NCI-H187 (cell line): ENCODE results near the gene FCHO1.
"Not testable (repeated sequence)": the region's sequence is repeated elsewhere in the genome, so short reads cannot be mapped to it uniquely, and the experiment has no call there.

Experiments used
- DNase-seq, 2 experiments: peaks; one replicate each; lab custom pipeline; 2025; lab: John Stamatoyannopoulos, UW

FCHO1 gene

DNA sequence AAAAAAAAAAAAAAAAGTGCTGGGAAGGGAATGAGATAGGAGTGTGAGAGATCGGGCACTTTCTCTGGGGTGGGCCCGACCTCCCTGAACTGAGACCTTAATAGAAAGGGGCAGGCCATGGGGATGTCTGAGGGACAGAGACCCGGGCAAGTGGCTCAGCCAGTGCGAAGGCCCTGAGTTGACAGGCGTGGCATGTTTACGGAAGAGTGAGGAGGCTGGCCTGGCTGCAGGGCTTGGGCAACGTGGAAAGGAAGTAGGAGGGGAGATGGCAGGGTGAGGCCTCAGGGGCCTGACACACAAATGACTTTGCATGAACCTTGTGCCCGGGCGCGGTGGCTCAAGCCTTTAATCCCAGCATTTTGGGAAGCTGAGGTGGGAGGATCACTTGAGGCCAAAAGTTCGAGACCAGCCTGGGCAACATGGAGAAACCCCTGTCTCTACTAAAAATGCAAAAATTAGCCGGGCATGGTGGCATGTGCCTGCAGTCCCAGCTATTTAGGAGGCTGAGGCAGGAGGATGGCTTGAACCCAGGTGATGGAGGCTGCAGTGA, 13.9 kb downstream of the FCHO1 start:
- no peak for DNase-seq

DNA sequence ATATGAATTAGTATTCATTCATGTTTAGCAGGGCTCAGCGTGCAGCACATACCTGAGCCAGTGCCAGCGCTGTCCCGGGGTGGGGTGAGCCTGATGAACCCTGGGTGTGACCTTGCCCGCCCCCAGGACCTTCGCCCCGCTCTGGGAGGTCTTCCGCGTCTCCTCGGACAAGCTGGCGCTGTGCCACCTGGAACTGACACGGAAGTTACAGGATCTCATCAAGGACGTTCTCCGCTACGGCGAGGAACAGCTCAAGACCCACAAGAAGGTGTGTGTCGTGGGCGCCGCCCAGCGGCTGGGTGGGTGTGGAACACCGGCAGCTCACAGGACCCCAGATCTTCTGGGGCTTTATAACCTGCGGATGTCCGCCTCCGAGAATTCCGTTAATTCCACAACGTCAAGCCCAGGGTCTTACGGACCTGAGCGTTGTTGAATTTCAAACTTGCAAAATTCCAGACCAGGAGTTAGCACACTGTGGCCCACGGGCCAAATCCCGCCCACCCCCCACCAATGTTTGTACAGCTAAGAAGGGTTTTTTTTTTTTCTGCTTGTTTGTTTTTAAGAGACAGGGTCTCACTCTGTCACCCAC, 15.4 kb downstream of the FCHO1 start:
- DNase-seq = peak; percentile 17 to 44

DNA sequence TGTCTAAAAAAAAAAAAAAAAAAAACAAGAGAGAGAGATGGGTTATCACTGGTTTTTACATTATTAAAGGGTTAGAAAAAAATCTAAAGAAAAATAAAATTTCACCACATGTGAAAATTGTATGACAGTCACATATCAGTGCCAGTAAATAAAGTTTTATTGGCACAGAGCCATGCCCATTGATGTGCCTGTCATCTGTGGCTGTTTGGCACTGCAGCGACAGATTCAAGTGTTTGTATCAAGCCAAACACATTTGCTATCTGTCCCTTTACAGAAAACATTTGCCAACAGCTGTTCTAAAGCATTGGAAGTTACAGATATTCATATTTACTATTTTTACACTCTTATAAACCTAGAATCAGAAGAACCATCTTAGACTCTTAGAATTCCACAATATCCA, 16.3 kb downstream of the FCHO1 start:
- DNase-seq = no peak

DNA sequence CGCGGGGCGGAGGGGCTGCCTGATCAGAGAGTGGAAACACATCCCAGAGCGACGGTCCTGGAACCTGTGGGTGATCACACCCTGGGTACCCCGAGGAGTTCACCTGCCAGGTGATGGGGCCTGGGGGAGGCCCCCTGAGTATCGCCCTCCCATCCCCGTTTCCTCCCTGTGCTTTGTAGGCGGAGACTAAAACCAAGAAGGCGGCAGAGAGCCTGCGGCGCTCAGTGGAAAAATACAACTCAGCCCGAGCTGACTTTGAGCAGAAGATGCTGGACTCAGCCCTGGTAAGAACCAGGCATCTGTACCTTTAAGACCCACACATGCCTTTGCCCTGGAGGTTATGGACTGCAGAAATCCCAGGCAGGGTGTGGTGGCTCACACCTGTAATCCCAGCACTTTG, 19.3 kb downstream of the FCHO1 start:
- no peak for DNase-seq

DNA sequence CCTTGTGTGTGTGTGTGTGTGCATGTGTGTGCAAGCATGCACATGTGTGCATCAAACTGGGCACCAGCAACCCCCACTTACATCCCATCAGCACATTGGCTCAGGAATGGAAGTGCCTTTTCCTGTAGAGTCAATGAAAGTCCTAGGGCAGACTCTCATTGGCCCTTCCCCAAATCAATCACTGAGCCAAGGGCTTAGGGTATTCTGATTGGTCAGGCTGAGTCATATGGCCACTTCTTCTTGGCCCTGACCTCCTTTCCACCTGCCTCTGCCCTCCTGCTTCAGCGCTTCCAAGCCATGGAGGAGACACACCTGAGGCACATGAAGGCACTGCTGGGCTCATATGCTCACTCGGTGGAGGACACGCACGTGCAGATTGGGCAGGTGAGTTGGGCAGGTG, 20.9 kb downstream of the FCHO1 start:
- DNase-seq = no peak

DNA sequence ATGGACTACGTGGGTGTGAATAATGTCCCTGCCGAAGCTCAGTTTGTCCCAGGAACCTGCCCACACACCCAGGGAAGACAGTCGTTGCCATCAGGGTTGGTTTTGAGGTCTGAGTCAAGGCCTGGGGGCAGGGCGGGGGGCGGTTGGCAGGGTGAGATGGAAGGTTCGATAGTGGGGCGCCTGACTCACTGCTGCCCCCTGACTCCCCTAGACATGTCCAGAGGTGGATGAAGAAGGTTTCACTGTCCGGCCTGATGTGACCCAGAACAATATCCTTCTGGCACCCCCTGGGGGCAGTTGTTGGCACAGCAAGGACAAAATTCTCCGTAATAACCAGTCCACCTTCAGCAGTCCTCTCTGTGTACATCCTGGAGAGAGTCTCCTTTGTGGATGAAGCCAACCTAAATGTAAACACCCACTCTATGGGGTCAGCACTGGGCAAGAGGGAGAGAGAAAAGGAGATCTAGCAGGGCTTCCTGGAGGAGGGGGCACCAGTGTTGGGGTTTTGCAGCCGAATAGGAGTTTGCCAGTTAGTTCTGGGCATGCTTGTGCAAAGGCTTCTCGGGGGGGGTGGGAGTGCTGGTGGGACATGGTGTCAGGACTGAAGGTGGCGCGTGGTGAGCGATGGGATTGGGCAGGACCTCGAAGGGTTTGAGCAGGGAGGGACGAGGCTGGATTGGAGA, 24.1 kb downstream of the FCHO1 start:
- no peak for DNase-seq

DNA sequence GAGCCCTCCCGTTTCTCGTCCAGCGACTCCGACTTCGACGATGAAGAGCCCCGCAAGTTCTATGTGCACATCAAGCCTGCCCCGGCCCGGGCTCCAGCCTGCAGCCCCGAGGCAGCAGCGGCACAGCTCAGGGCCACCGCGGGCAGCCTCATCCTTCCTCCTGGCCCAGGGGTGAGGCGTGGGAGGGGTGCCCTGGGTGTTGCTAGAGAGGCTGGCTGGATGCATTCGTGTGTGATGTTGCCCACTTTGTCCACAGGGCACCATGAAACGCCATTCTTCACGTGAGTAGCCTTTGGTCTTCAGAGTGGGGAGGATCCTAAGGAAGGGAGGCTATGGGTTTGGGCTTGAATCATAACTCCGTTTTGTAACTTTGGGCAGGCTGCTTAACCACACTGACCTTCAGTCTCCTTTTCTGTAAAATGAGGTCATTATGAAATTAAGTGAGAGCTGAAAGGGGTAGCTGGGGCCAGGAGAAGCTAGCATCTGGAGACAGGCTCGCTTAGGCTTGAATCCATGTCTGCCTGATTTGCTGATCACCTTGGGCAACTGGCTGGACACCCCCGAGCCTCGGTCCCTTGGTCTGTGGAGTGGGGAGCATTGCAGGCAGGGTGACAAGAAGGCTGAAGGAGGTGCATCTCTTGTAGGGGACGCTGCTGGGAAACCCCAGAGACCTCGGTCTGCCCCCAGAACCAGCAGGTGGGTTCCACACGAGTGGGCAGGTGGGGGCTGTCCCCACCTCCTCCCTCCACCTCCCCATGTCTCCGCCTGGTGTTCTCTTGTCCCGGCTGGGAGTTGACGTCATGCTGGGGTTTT, 24.9 kb downstream of the FCHO1 start:
- no peak for DNase-seq

DNA sequence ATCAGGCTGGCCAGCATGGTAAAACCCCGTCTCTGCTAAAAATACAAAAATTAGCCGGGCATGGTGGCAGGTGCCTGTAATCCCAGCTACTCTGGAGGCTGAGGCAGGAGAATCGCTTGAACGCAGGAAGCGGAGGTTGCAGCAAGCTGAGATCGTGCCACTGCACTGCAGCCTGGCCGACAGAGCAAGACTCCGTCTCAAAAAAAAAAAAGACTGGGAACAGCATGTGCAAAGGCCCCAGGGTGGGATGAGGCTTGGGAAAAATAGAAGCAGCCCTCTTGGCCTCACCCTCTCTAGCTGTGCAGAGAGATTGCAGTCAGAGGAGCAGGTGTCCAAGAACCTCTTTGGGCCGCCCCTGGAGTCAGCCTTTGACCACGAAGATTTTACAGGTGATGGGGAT, 26.6 kb downstream of the FCHO1 start:
- not testable (repeated sequence) for DNase-seq

DNA sequence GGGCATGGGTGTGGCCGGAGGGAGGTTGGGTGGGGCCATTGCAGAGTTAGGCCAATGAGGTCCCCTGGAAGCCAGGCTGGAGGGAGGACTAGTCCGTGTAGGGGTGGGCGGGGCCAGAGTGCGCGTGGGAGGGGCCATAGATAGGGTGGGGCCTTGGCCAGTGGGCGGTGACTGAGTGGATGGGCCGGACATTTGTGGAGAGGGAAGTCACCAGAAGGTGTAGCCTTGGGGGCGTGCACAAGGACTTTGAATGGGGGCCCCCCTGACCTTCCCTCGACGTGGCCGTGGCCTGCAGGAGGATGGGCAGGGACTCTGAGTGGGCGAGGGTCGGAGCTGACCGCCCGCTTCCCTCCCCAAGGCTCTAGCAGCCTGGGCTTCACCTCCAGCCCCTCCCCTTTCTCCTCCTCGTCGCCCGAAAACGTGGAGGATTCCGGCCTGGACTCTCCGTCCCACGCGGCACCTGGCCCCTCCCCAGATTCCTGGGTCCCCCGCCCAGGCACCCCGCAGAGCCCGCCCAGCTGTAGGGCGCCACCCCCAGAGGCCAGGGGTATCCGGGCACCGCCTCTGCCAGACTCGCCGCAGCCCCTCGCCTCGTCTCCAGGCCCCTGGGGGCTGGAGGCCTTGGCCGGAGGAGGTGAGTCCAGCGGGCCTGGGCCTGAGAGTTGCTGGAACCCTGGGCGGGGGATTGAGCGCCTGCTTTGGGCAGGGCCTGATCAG, 27.1 kb downstream of the FCHO1 start:
- peak; percentile 6 to 21 for DNase-seq

DNA sequence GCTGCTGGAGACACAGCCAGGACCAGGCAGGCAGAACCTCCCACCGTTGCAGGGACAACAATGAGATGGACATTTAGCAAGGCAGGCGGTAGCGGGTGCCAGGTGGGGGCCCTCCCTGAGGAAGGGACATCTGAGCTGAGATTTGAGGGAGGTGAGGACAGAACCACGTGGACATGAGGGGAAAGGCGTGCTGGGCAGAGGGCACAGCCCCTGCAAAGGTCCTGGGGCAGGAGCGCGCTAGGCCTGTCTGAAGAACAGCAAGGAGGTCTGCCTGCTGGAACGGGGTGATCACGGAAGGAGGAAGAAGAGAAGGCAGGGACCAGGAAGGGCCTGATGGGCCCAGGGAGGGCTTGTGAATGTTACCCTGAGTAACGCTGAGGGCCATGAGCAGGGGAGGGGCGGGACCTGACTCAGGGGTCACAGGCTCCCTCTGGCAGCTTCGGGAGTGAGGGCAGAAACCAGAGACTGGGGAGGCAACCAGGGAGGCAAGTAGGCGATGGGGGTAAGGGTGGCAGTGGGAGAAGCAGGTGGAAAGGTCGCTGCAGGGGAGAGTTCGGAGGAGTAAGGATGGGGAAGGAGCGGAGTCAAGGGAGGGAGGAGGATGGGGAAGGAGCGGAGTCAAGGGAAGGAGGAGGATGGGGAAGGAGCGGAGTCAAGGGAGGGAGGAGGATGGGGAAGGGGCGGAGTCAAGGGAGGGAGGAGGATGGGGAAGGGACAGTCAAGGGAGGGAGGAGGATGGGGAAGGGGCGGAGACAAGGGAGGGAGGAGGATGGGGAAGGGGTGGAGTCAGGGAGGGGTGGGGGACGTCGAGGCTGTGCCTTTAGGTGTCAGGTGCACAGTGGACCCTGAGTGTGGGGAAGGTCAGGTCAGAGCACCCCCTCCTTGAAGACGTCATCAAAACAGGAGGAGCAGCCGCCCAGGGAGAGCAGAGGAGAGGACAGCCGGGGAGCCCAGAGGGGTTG, 28.0 kb downstream of the FCHO1 start:
- no peak for DNase-seq

DNA sequence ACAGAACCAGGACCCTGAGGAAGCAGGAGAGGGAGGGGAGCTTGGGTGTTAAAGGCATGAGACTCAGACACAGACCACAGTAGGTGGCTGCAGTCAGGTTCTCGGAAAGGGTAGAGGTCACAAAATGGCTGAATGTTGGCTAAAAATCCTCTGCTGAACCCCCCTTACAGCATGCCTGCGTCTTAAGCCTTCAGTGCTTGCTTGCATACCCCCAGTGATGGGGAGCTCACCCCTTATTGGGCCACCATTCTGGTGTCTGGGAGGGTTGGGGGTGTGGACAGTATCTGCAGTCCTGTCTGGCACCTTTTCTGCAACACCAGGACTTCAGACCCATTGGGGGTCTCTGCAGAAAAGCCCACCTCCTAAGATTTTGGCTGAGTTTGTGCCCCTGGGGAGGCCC, 29.5 kb downstream of the FCHO1 start:
- no peak for DNase-seq

DNA sequence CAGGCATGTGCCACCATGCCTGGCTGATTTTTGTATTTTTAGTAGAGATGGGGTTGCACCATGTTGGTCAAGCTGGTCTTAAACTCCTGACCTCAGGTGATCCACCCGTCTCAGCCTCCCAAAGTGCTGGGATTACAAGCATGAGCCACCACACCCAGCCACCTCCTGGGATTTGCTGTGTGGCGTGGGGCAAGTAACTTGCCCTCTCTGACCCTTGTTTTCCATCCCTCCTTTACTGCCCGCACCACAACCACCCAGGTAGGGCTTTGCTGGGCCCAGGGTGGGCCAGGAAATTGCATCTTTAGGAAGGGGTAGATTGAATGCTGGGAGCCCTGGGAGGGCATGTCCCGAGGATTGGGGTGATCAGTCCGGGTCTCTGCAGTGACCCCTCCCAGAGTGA, 32.4 kb downstream of the FCHO1 start:
- not testable (repeated sequence) for DNase-seq

DNA sequence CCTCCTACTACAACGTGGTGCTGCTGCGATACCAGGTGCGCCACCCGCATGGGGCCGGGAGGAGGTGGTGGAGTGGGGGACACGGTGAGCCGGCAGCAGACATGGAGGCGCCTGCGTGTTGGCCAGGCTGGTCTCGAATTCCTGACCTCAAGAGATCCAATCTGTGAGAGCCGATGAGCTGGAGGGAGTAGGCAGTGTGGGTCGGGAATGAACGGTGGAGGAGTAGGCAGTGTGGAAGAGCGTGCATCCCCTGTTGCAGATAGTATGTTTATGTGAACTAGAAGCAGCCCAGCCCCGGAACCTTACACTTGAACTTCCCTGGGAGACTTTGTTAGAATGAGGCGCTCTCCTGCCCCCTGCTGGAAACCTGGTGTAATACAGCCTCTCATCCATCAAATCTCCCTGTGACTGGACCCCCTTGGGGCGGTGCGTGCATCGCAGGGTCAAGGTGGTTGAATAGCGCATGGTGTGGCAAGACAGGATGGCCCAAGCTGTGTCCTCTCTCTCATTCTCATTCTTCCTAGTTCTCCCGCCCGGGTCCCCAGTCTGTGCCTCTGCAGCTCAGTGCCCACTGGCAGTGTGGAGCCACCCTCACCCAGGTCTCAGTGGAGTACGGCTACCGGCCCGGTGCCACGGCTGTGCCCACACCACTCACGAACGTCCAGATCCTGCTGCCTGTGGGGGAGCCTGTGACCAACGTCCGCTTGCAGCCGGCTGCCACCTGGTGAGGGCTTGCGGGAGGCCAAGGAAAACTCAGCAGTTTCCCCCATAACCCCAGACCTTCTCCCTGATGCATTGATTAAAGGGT, 33.1 kb downstream of the FCHO1 start:
- DNase-seq = peak; percentile 44 to 54

DNA sequence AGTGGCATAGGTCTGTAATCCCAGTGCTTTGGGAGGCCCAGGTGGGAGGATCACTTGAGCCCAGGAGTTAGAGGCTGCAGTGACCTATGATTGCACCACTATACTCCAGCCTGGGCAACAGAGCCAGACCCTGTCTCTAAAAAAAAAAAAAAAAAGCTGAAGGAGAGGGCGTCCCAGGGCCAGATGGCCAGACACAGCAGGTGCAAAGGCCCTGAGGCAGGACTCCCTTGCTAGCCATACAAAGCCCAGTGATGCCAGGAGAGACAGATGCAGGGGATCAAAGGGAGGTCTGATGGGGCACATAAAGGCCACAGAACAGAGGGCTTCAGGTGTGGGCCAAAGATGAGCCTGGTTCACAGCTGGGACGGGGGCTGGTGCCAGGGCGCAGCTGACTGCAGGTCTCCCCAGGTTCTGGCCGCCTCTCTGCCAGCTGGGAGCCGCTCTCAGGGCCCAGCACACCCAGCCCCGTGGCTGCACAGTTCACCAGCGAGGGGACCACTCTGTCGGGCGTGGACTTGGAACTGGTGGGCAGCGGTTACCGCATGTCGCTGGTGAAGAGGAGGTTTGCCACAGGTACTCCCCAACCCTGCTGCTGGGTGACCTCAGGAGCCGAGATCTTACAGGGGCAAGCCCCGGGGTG, 36.1 kb downstream of the FCHO1 start:
- DNase-seq = no peak

DNA sequence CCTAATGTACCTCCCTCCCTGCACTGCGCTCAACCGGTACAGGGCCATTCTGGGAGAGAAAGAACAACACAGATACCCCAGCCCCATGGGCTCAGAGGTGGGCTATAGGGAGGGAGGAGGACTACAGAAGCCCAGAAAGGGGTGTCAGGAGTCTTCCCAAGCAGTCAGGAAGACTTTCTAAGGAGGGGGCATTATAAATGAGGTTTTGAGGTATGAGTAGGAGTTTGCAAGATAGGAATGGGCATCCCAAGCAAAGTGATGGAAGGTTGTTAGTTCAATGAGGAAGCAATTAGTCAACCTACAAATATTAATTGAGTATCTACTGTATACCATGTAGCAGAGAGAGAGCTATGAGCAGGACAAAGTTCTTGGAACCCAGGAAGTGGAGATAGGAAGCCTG, 37.4 kb downstream of the FCHO1 start:
- no peak for DNase-seq

DNA sequence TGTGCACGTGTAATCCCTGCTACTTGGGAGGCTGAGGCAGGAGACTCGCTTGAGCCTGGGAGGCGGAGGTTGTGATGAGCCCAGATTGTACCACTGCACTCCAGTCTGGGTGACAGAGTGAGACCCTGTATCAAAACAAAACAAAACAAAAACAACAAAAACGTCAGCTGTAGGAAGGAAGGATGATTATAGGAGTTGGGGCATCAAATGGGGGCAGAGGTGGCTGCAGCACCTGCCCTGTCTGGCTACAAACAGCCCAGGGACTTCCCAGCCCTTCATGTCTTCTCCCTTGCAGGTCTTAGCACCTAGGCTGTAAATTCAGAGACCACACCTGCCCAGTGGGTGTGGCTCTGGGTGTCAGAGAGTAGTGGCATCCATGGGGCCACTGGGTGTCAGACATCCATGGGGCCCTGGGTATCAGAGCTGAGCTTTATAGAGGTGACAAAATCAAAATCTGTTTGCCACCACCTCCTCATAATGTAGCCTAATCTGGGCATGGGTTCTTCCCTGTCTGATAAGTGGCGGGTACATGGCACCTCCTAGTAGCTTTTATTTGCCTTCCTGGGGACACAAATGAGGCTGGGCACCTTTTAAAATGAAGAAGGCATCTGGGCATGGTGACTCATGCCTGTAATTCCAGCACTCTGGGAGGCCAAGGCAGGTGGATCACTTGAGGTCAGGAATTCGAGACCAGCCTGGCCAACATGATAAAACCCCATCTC, 38.9 kb downstream of the FCHO1 start:
- no peak for DNase-seq

DNA sequence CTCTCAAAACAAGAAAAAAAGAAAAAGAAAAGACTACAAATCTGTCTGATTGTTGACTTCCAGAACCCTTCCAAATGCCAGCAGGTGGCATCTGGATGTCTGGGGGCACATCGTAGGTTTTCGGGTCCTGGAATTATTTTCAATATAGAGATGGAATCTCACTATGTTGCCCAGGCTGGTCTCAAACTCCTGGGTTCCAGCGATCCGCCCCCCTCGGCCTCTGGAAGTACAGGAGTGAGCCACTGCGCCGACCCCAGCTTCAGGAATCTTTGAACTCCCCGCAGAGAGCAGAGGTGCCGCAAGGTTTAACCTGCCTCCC, 43.1 kb downstream of the FCHO1 start:
- DNase-seq = no peak

DNA sequence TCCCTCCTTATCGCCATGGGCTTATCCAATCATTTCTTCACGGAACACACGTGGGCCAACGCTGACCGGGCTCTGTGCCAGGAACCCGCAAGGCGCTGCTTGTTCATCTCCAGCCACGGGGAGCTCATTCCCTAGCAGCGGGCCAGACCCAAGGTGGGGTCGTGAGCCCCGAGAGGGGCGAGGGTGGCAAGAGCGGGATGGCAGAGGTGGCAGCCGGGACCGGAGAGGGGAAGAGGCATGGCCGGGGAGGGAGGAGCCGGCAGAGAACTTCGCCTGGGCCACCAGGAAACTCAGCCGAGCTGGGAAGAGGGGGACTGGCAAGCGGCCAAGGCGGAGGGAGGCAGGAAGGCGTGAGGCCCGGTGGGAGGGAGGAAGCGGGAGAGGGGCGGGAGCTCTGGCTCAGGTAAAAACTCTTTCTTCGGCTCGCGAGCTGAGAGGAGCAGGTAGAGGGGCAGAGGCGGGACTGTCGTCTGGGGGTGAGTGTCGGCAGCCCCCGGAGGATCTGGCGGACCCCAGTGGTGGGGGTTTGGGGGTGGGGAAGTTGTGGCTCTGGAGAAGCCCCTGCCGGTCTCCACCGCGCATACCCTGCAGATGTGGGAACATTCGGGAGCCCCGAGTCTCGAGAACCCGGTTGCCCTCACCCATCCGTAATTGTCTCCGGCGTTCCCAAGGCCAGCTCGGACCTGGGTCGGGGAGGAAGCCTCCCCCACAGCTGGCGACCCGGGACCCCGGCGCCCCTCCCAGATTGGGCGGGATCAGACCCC, 43.6 kb downstream of the FCHO1 start, which contains the start of gene B3GNT3:
B3GNT3 (plus strand) TSS at position 408 of the 764 bp plus-strand sequence. CDS start 12,670 bp downstream, outside the sequence.
- DNase-seq = no peak
